NCI-H187 (cell line): Measurements from ENCODE around the gene ALX1.

ENCODE experiments used
- DNase-seq, 2 experiments: peaks; one replicate each; lab custom pipeline; 2025; lab: John Stamatoyannopoulos, UW

The ALX1 gene

DNA sequence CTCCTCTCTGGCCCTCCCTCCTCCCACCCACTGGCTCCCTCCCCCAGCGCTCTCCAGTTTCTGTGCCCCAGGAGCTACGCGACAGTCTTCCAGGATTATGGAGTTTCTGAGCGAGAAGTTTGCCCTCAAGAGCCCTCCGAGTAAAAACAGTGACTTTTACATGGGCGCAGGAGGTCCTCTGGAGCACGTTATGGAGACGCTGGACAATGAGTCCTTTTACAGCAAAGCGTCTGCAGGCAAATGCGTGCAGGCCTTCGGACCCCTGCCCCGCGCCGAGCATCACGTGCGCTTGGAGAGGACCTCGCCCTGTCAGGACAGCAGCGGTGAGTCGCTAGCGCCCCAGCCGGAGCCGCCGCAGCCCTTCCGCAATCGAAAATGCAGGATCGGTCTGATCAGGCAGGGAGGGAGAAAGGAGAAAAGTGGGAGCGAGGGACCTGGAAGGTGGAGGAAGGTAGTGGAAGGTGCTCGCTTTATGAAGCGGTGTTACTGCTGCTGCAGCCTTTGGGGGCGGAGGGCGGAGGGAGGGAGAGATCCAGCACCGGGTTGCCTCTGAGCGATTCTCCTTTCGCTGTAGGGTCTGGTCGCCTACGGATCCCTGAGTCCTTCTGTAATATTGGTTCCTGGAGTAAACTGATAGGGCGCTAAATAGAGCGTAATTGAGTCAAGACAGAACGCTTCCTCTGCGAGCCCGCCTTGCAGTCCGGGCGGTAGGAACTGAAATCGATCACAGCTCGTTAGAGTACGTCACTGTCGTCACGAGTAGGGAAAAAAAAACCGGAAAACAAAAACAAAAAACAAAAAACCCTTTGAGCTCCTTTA lies at the start of gene ALX1:
ALX1 (plus strand) TSS at position 56 of the 819 bp plus-strand sequence; CDS start at position 98, 42 bp downstream.
- DNase-seq = peak; percentile 20 to 28

DNA sequence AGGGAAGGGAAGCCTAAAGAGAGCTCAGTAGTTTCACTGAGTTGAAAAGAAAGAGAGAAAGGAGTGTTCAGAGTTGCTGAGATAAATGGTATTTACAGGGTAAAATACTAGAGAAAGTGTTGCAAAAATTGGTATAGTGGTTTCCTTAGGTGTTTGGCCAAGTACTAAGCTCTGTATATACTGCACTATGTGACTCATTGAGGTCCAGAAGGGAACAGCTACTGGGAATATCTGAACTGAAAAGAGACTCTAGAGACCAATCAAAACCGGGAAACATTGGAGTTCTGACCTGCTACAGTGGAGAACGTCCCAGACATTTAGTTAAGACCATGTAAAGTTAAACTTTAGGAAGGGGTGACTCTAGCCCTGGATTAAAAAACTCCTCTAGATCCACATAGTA lies 42.7 kb upstream of the ALX1 start:
- no peak for DNase-seq

DNA sequence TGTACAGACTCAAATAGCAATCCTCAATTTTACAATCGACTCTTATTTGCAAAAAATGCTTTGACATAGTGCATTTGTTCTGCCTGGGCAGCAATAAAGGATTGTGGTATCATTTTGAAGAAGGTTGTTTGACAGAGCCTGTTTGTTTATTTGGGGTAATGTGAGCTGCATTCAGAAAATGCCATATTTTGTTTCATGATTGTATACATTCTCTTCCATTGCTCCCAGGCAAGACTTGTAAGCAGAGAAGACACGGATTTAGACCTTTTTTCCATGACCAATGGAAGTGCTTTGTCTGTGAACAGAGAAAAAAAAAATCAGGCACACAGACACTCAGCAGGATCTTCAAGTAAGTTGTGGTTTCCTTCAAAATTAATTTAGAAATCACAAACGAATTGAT lies 35.5 kb upstream of the ALX1 start:
- no peak for DNase-seq

DNA sequence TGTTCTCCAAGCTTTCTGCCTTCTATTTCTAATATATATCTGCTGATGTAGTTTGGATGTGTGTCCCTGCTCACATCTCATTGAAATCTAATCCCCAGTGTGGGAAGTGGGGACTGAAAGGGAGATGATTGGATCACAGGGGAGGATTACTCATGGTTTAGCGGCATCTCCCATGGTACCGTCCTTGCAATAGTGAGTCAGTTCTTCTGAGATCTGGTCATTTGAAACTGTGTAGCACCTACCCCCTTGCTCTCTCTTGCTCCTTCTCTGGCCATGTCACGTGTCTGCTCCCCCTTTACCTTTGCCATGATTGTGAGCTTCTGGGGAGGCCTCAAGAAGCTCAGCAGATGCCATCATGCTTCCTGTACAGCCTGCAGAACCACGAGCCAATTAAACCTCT lies 26.2 kb upstream of the ALX1 start:
- DNase-seq = no peak

DNA sequence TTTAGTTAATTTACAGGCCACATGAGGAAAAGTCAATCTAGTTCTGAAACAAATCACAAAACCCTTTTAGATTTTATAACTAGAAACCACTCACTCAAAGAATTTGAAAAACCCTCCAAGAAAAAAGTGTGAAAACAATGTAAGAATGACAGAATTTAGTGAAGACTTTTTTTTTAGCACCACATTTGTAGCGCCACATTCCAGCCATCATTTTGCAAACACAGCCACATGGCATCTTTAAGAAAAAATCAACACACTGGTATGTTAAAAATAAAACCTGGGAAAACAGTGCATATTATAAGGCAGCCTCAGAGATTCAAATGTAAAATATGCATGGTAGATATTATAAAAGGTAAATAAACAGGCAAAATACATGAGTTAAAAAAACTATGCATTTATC lies 22.3 kb upstream of the ALX1 start:
- no peak for DNase-seq

DNA sequence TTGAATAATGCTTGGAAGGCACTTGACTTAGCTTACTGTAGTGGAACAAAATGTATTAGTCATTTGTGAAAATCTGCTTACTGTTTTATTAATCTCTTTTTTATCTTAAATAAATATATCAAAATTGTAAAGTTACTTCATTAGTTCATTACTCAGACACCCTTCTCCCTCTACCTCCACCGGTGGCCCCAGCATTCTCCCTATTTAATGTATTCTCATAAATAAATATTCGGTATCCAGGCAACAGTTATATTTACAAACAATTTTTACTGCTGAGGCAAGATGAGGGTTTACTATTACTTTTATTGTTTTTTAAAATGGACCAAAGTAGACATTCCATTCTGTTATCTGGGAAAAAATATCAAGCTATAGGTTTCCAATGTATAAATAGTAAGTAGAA lies 19.6 kb upstream of the ALX1 start:
- no peak for DNase-seq

DNA sequence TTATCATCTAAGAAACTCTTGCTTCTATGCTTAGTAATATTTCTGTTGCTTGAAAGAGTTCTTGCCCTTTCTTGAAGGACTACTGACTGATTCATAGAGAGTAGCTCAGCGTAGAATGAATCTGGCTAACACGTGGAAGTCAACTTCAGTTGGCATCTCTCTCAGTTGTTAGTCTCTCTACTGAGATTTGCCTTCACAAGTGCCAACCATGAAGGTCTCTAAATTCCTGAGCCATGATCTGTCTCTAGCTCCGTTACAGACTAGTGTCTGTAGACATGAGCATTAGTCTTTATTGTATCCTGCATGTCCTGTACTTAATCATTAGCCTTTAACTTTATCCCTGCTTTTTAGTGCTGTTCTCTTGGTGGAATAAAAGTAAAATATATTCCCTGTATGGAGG lies 19.1 kb upstream of the ALX1 start:
- DNase-seq = no peak

DNA sequence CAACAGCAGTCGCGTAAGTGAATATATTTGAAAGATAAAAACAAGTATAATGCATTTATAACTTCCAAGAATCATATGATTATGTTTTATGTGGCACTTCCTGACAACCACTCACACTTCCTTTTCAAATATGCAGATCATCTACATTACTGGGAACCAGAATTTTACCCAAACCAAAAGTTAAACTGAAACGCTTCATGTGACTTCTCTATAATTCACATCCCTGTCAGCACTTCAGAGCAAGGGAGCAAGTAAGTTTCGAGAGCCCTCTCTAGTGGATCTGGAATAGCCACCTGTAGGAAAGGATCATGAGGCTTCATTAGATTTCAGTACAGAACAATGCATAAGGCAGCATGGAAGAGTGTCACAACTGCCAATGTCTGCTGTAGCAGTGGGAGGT lies 13.7 kb upstream of the ALX1 start:
- DNase-seq = no peak

DNA sequence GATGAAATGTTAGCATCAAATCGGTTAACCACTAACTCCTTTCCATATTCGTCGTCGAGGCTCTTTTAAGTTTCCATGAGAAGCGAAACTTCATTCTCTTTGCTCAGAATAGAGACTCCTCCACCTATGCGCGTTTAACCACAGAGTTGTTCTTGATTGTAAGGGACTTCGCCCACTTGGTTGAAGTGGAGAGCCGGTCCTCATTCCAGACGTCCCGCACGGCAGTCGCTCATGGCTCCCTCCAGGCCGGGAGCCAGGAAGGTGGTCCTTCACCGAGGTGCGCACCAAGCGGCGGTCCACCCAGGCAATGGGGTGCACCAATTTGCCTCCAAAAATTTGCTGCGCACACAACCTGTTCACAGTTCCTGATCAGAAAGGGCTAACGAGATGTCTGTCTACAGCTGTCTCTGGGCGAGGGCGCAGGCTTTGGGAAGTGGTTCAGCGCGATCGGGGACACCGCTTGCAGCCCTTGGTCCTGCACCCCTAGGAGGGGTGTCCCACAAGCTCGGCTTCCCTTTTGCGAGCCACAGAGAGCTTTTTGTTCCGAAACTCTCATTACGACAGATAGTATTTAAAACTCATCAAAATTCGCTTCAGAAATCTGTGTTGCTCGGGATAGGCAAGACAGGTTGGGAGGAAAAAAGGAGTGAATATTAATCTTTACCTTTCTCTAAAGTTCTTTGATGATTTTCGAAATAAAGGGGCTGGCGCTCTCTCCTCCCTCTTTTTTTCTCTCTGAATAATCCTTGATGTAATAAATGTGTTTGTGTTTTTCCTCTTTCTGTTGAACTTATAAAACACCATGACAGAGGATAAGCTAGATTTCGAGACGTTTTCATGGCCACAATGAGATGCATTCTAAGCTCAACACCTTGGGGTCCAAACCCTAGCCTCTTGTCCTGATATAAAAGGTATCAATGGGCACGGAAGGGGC lies 6.4 kb upstream of the ALX1 start:
- DNase-seq = no peak

DNA sequence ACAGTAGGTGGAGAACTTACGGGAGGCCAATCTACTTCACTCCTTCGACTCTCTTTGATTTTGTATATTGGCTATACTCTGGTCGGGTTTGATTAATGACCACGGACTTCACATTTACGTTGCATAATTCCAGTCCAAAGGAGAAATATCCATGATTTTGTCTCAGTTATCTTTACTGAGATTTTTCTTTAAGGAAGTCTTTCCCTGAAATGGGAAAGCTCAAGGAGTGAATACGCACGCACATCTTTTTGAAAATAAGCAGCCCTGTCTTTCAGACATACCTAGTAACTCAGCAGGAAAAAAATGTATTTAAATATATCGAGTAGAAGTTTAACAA lies 5.7 kb upstream of the ALX1 start:
- DNase-seq = no peak

DNA sequence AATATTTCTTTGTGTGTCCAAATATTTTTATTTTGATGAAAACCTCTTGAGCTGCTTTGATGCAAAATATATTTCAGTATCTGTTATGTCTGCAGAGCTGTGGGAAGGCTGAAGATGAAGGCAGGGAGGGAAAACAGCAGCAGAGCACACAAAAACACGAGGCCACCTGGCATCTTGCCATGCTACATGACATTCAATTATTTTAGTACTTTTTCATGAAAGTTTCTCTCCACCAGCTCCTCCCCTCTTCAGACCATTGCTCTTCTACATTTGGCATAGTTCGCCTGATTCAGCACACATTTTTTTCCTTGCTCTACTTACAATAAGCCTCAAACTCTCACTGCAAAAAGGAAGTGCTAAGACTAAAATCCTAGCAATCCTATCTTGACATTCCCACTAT lies 4.6 kb upstream of the ALX1 start:
- DNase-seq = no peak

DNA sequence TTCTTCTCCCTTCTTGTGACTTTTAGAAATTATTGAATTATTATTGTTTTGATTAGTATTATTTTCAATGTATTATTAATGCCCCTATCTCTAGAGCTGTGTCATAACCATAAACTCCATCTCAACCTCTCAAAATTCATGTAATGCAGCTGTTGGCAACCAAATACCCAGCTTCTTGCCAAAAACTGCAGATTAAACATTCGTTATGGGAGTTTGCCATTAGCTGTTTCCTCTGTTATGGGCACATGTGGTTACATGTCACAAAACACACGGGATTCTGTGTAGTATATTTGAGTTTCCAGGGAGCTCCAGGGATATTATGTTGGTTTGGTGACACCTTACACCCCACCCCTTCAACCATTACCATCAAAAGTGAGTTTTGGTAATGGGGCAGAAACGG lies 2.8 kb upstream of the ALX1 start:
- DNase-seq = no peak

DNA sequence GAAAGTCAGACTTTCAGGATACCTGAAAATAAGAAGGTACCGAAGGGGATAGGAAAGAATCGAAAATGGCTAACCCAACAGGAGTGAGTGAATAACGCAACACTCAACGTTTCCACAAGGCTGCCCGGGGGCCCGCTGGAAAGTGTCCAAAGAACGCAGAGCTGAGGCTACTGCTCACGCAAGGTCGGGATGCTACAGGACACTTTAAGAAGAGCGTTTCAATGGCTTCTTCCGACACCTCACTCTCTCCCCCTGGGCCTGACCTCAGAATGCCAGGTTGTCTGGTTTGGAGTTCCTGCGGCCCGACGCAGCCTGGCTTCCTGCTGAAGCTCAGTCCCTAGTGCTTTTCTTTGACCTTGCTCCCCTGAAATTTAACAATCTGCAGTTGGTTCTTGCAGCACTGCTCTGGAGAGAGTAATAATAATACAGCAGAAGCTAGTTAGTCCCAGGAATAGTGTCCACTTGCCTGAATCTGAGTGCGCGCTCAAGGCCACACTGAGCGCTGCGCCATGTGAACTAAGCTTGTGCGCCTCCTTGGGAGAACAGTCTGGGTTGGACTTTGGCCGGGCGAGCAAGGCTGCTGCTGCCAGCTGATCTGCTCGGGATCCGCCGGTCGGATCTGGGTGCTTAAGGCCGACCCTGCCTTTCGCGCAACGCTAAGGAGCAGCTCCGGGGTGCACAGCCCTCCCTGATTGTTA lies 2.0 kb upstream of the ALX1 start:
- DNase-seq = no peak

DNA sequence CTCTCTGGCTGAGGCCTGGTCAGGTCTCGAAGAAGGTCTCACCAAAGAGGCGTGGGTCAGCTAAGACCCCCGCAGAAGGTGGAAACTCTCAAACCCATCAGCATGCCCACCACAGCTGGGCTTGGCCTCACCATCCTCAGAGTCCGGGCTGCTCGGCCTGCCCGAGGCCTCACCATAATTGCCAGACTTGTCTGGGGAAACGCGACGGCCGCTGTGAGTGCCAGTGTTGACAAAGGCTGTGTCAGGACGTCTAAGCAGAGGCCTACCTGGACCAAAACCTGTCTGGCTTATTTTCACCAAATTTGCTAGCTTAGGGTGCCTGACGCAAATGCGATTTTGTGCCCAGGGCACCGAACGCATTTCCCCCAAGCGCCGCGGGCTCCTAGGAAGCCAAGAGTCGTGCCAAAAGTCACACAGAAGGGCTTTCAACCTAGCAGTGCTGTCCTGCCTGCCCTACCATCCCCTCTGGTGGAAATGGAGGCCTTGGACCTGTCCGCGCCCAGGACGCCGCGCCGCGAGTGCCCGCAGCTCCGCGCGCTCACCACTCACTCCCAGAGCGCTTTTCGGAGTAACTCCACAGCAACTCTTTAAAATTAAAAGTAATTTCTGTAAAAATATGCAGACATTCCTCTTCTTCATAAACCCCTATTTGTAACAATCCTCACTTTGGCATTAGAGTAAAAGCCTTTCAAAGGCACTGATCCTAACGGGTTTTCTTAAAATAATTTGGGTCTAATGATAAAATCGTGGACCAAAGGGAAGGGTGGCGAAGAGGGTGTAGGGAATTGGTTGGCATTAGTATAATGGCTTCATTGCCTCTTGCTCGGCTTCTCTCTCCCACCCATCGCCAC lies 1.2 kb upstream of the ALX1 start:
- no peak for DNase-seq

DNA sequence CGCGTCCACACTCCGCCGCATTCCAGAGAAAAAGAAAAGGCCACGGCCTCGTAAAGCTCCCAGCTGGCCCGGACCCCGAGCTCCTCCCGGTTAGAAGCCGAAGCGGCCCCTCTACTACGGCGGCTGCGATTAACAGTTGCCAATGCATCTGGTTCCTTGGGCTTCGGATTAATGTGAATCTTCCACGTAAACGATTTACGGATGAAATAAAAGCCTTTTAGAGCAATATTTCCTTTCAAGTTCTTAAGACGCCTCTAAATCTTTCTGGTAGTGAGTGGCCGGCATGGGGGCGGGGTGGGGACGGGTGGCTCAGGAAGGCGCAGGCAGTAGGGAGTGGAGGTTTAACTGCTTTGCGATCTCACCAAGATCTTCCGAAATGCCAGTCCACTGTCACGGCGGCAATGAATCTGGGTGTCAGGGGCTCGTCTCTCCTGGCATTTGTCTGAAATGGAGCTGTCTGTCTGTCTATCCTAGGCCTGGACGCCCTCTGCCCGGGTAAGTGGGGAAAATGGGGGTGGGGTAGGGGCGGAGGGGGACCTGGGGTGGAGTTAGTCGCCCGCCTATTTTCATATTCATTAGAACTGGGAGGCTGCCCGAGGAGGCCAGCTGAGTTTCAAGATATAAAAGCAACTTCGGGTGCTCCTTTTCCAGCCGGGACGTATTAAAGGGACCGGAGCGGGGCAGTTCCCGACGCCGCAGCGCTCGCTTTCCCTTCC lies 413 bp upstream of the ALX1 start:
- no peak for DNase-seq

DNA sequence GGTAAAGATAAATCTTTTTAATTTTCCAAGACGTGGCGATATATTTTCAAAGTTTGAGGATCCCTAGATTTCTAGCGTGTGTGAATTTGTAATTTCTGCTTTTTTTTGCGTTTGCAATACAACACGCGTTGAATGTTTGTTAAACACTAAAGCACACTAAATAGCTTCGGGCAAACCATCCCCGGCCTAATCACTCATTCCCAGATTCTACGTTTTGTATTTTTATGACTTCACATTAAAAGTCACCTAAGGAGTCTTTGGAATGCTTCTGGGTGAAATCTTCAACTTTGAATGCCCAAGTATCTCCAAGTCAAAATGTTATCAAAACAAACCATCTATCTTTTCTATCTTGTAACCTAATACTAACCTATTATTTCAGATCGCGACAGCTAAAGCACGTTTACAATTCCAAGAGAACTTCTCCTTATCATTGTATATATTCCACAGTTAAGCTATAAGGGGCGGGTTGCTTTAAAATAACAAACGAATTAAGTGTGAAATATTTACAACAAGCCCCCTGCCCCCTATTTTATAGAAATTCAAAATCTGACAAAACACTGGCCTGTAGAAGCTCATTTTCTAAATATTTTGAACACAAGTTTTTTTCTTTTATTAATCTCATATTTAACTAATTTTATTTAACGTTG lies 1.1 kb downstream of the ALX1 start:
- DNase-seq = no peak

DNA sequence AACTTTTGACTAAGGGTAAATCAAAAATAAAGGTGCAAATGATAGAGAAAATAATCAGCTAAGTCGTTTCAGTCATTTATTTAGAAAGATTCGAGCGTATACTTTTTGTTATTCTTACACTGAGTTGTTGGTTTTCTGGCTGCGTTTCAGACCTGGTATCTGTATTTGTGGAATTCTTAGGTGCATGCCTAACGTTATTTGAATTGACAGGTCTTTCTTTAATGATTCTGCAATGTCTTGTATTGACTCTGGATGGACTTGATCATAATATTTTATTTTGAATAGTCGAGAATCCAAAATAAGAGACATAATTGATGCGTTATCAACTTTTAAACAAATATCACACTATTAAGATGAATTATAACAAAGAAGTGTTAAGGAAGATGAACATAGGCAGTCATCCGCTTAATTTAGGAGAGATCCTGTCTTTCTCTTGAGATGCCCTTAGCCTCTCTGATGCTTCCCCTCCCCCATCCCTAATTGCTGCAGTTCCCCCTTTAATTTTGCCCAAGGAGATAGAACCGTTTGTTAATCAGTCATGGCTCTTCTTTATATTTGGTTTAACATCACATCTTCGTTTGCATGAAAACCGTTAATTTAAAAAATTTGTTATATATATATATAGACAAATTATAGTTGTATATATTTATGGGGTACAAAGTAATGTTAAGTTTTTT lies 1.8 kb downstream of the ALX1 start:
- DNase-seq = no peak

DNA sequence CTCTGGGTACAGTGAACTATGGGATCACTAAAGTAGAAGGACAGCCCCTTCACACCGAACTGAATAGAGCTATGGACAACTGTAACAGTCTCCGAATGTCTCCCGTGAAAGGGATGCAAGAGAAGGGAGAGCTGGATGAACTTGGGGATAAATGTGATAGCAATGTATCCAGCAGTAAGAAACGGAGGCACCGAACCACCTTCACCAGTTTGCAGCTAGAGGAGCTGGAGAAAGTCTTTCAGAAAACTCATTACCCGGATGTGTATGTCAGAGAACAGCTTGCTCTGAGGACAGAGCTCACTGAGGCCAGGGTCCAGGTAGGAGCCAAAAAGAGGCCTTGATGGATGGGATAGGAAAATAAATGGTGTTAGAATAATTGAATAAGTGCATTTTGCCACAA lies 3.5 kb downstream of the ALX1 start:
- DNase-seq = no peak

DNA sequence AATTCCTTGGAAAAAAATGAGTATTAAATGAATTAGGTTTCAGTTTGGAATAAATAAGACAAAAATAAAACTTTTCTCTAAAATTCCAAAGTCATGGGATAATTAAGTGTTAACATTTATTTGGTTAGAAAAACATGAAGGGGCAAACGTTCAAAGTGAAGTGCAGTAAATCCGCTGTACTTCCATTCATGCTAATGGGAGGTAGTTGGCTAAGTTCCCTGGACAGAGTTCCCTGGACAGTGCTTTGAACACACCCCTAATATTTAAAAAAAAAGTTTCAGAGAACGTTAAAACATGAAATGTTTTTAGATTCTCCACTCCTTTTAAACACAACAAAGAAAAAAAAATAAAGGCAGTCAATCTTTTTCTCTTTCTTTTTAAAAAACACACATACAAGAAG lies 16.3 kb downstream of the ALX1 start:
- DNase-seq = no peak

DNA sequence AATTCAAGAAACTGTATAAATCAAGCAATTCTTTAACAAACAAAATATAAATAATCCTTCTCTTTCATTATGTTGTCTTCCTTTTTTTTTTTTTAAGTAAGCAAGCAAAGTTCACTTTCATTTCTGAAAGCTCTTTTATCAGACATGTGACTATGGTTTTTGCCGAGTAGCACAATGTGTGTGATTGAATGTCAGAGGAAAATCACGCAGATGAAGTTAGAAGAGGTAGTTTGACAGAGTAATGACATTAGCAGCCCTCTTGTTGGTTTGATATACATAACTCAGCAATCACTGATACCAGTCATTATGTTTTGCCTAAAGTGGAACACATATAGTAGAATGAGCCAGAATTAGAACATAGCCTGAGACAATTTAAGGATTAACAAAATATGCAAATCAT lies 19.0 kb downstream of the ALX1 start:
- DNase-seq = no peak
